Panc1 (cell line): Measurements from ENCODE around the gene GCH1. TPM values are rescaled to one million over a fixed set of nuclear protein-coding genes. Genes with fewer than 3 reads are reported as not detected.

Experiments used
- ATAC-seq: fragments of 200-7000 bp; cut with Tn5 transposase; 2 replicates; pipeline ENCODE4 v1.9.1; 2020; ENCODE audit warnings: mild to moderate bottlenecking, moderate library complexity
- BruUV-seq: library from RNA; stranded (reverse); fragments of 400-500 nt; replicated peaks from 2 replicates; lab custom pipeline; 2021; lab: Mats Ljungman, UMichigan
- CTCF ChIA-PET: fragments of 300-600 bp; sonication (Branson Sonifier 250); formaldehyde crosslinking; loops from one replicate; lab custom pipeline; 2022; ENCODE audit warnings: antibody characterized with exemption; lab: Charles Lee
- POLR2A ChIA-PET: fragments of 300-600 bp; sonication (Branson Sonifier 250); formaldehyde crosslinking; loops from one replicate; lab custom pipeline; 2022; ENCODE audit warnings: antibody characterized with exemption; lab: Charles Lee
- DNase-seq: peaks from one replicate; pipeline ENCODE4 v3.0.0-alpha.2; 2010; ENCODE audit warnings: low read depth, low spot score
- H3K27ac ChIP-seq: 2 replicates; pipeline ENCODE4 v1.5.1; 2011; ENCODE audit warnings: mild to moderate bottlenecking, low read length, inconsistent platforms
- H3K27me3 ChIP-seq: fragments of 200-500 bp; sonication (Bioruptor generic); 2 replicates; pipeline ENCODE4 v1.6.0; 2014; ENCODE audit warnings: low read length, inconsistent platforms; ENCODE audit not compliant: control insufficient read depth, insufficient read depth
- H3K36me3 ChIP-seq: fragments of 200-500 bp; sonication (Bioruptor generic); 2 replicates; pipeline ENCODE4 v1.5.1; 2014; ENCODE audit warnings: inconsistent platforms, mild to moderate bottlenecking, low read length, moderate library complexity; ENCODE audit not compliant: control insufficient read depth, insufficient read depth
- H3K4me1 ChIP-seq: 2 replicates; pipeline ENCODE4 v1.5.1; 2011; ENCODE audit warnings: inconsistent platforms, mild to moderate bottlenecking, low read length, moderate library complexity; ENCODE audit not compliant: control insufficient read depth, insufficient read depth
- H3K4me3 ChIP-seq, 2 experiments: 2 replicates each; pipeline ENCODE4 v1.5.1; 2011 to 2012; ENCODE audit warnings: low read depth in 2 of 2, low read length in 2 of 2, mild to moderate bottlenecking in 2 of 2, inconsistent platforms in 1 of 2, moderate library complexity in 1 of 2
- H3K9me3 ChIP-seq: fragments of 200-500 bp; sonication (Bioruptor generic); 2 replicates; pipeline ENCODE4 v1.5.1; 2014; ENCODE audit warnings: low read depth, mild to moderate bottlenecking, inconsistent platforms, low read length, moderate library complexity; ENCODE audit not compliant: control insufficient read depth, insufficient read depth
- CTCF ChIP-seq: fragments of 450-650 bp; IDR thresholded peaks from 2 replicates; pipeline ENCODE4 v1.5.1; 2017; ENCODE audit warnings: mild to moderate bottlenecking
- POLR2AphosphoS5 ChIP-seq: IDR thresholded peaks from 2 replicates; pipeline ENCODE4 v1.6.1; 2012; ENCODE audit warnings: mild to moderate bottlenecking, low read depth, low read length, moderate library complexity
- REST ChIP-seq, 2 experiments: IDR thresholded peaks; 2 replicates each; pipeline ENCODE4 v1.6.1; 2011 to 2012; ENCODE audit warnings: low read depth in 2 of 2, control low read depth in 1 of 2, low read length in 1 of 2, mild to moderate bottlenecking in 1 of 2, moderate library complexity in 1 of 2; ENCODE audit not compliant: insufficient read depth in 1 of 2
- SIN3A ChIP-seq: IDR thresholded peaks from 2 replicates; pipeline ENCODE4 v1.6.1; 2012; ENCODE audit warnings: low read depth, mild to moderate bottlenecking, low read length, moderate library complexity, borderline replicate concordance; ENCODE audit not compliant: insufficient read depth
- TCF7L2 ChIP-seq: IDR thresholded peaks from 2 replicates; pipeline ENCODE4 v1.6.1; 2011; ENCODE audit warnings: mild to moderate bottlenecking, low read depth, low read length, inconsistent platforms
- in situ Hi-C: cut with HindIII; loops from 2 replicates; pipeline ENCODE4 v1.10.0; 2016; ENCODE audit warnings: low sequenced_read_pairs, low pct_unique_long_range_greater_than_20kb
- intact Hi-C: fragments of 100-400 bp; cut with micrococcal nuclease; formaldehyde crosslinking; loops from one replicate; pipeline ENCODE4 v1.10.0; 2022; ENCODE audit not compliant: unreplicated experiment
- total RNA-seq: library from RNA; stranded (reverse); gene quantifications from one replicate; pipeline ENCODE4 v1.2.1, GENCODE V29; 2021; ENCODE audit not compliant: unreplicated experiment

GCH1 gene
- total RNA-seq, 1 experiment from 2014 or later, result 3.6 TPM

- BruUV-seq, result no TSS peak
- Histone ChIP-seq H3K4me3 (no peak overlapping the region), H3K9me3 (no peaks in the 10 kb centered on the region), H3K36me3 (no peaks in the 10 kb centered on the region), H3K4me1 (no peaks in the 10 kb centered on the region), H3K27me3 (no peaks in the 10 kb centered on the region), H3K27ac (no peak overlapping the region)
- TF ChIP-seq CTCF, result no peak
- no peak for TF ChIP-seq POLR2AphosphoS5
- no peak for TF ChIP-seq REST (IDR thresholded peaks at IDR 0.05; ENCODE audit: insufficient read depth in 1 of 2, low read depth in 2 of 2, low read length in 1 of 2)
- no peak for TF ChIP-seq TCF7L2
- no peak for TF ChIP-seq SIN3A
- ChIA-PET POLR2A (no interaction called here), CTCF (no interaction called here)
- ATAC-seq (no peak), DNase-seq (no peak)
- in situ Hi-C loops, result no loop called here
- intact Hi-C loops, result loop anchor here (10.0 kb wide), 1 partner anchor 243 kb away; the partner anchor contains the start of gene SAMD4A
Measured at GRCh38 chr14:54807428-54807827, 95.2 kb downstream of the GCH1 start.

GRCh38 chr14:54806616-54807015, 96.0 kb downstream of the GCH1 start:
- intact Hi-C loops, result loop anchor here (10.0 kb wide), 1 partner anchor 242 kb away; the partner anchor contains the start of gene SAMD4A
- TF ChIP-seq POLR2AphosphoS5 (no peak), REST (IDR thresholded peaks at IDR 0.05; ENCODE audit: insufficient read depth in 1 of 2, low read depth in 2 of 2, low read length in 1 of 2) (no peak), CTCF (no peak), SIN3A (no peak), TCF7L2 (no peak)
- Histone ChIP-seq H3K4me3 (no peak overlapping the region), H3K27me3 (no peaks in the 10 kb centered on the region), H3K36me3 (no peaks in the 10 kb centered on the region), H3K4me1 (no peaks in the 10 kb centered on the region), H3K27ac (no peak overlapping the region), H3K9me3 (no peaks in the 10 kb centered on the region)
- DNase-seq (no peak), ATAC-seq (no peak)
- ChIA-PET CTCF (interaction anchor here (1.7 kb wide), 1 partner anchor 243 kb away, joined by 8 read pairs; no protein-coding TSS in a partner anchor), POLR2A (no interaction called here)
- in situ Hi-C loops, result no loop called here
- no TSS peak for BruUV-seq
